AG04450 (cell line): ENCODE results near the gene C20orf204. TPM values are rescaled to one million over a fixed set of nuclear protein-coding genes. Genes with fewer than 3 reads are reported as not detected.

ENCODE experiments used
- CTCF ChIA-PET: fragments of 300-600, 350-600 bp; formaldehyde crosslinking; extraction: SDS; loops from one replicate; lab custom pipeline; 2022; ENCODE audit warnings: antibody characterized with exemption, inconsistent platforms; lab: Charles Lee
- POLR2A ChIA-PET: fragments of 350-600 bp; formaldehyde crosslinking; extraction: SDS; loops from one replicate; lab custom pipeline; 2021; ENCODE audit warnings: antibody characterized with exemption, inconsistent platforms; lab: Yijun Ruan, JAX
- DNase-seq: peaks from one replicate; pipeline ENCODE4 v3.0.0-alpha.2; 2011; ENCODE audit warnings: low read depth, low spot score
- H3K27ac ChIP-seq: one replicate; pipeline ENCODE4 v1.5.1; 2012; ENCODE audit warnings: low read depth, low read length, control low read depth
- H3K27me3 ChIP-seq: one replicate; pipeline ENCODE4 v1.6.0; 2012; ENCODE audit warnings: low read length; ENCODE audit not compliant: control insufficient read depth, insufficient read depth
- H3K4me3 ChIP-seq: 2 replicates; pipeline ENCODE4 v1.5.1; 2011; ENCODE audit warnings: mild to moderate bottlenecking, low read depth, low read length, control low read depth
- H3K9me3 ChIP-seq: 2 replicates; pipeline ENCODE4 v1.5.1; 2012; ENCODE audit warnings: low read length; ENCODE audit not compliant: control insufficient read depth, insufficient read depth
- polyA plus RNA-seq: library from polyadenylated mRNA; depleted of rRNA; stranded (reverse); fragments of >200 nt; gene quantifications from 2 replicates; pipeline ENCODE4 v1.2.3, GENCODE V29; 2011
- TF ChIP-seq, protein P1 (sequence below): IDR thresholded peaks from 2 replicates; pipeline ENCODE4 v1.5.1; 2011; ENCODE audit warnings: low read depth, low read length, control low read depth, inconsistent platforms

C20orf204 gene
- polyA plus RNA-seq, 1 experiment = 0.01 TPM

DNA sequence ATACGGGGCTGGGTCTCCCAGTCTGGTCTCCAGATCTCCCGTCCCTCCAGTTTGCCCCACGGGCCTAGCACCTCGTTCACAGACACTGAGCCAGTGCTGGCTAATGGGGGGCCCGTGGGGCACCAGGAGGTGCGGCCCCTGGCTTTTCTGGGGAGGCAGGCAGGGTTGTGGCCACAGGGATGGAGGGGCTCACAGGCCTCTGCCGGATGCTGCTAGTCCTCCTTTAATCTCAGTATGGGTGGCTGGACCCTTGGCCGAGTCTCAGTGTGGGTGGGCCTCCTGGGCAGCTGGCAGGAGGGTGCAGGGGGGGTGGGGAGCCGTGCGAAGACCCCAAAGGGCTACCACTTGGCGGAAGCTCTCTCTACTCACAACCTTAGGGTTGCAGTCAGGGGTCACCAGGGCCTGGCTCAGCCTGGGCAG lies 15.1 kb downstream of the C20orf204 start:
- ChIA-PET POLR2A (interaction anchor here (1.4 kb wide), 1 partner anchor 12 kb away, joined by 5 read pairs; the partner anchor contains the start of gene TCEA2), CTCF (interaction anchor here (1.1 kb wide), 1 partner anchor 12 kb away, joined by 3 read pairs; no protein-coding TSS in a partner anchor)
- Histone ChIP-seq H3K9me3 (no peaks in the 10 kb centered on the region; the same call in 1 of the 2 replicates), H3K4me3 (no peak overlapping the region), H3K27me3 (peaks cover 52% of the 10 kb centered on the region), H3K27ac (no peak overlapping the region)
- DNase-seq = no peak
- TF ChIP-seq, protein P1, sequence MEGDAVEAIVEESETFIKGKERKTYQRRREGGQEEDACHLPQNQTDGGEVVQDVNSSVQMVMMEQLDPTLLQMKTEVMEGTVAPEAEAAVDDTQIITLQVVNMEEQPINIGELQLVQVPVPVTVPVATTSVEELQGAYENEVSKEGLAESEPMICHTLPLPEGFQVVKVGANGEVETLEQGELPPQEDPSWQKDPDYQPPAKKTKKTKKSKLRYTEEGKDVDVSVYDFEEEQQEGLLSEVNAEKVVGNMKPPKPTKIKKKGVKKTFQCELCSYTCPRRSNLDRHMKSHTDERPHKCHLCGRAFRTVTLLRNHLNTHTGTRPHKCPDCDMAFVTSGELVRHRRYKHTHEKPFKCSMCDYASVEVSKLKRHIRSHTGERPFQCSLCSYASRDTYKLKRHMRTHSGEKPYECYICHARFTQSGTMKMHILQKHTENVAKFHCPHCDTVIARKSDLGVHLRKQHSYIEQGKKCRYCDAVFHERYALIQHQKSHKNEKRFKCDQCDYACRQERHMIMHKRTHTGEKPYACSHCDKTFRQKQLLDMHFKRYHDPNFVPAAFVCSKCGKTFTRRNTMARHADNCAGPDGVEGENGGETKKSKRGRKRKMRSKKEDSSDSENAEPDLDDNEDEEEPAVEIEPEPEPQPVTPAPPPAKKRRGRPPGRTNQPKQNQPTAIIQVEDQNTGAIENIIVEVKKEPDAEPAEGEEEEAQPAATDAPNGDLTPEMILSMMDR = no peak

DNA sequence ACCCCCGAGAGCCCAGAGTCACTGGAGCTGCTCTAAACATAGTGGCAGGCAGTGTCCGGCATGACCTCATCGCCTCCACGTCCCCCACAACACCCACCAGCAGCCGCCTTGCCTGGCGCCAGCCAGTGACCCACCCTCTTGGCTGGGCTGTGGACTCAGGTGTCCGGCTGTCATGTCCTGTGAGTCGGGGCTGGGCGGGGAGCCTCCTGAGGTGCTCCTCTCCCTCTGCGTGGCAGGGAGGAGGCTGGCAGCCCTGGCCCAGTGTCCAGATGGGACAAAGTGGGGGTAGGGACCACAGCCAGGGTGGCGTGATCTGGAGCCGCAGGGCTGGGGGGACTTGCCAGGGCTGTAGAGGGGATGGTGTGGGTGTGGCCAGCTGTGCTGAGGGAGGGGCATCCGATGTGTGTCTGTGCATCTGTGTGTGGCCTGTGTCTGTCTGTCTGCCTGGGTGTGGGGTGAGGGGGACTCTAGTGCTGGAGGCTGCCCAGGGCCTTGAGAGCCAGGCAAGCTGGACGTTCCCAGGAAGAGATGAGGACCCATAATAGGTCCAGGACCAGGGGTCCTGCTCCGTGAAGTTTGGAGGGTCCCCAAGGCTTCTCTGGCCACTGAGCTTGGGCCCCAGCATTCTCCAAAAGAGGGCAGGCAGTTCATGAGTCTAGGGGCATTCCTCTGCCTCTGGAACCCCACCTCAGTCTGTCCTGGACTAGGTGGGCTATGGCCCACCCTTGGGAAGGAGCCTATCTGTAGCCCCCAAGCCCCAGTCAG lies 15.8 kb downstream of the C20orf204 start:
- H3K27me3 ChIP-seq = peaks cover 50% of the 10 kb centered on the region
- ChIA-PET POLR2A (interaction anchor here (0.6 kb wide), 2 partner anchors 73 to 424 kb away, joined by 4 to 7 read pairs; no protein-coding TSS in a partner anchor), CTCF (interaction anchor here (1.3 kb wide), 1 partner anchor 32 kb away, joined by 3 read pairs; no protein-coding TSS in a partner anchor)
- no peak overlapping the region for H3K4me3 ChIP-seq
- DNase-seq = no peak
- H3K9me3 ChIP-seq = no peaks in the 10 kb centered on the region; the same call in 1 of the 2 replicates
- H3K27ac ChIP-seq = no peak overlapping the region
- TF ChIP-seq, protein P1 = no peak

DNA sequence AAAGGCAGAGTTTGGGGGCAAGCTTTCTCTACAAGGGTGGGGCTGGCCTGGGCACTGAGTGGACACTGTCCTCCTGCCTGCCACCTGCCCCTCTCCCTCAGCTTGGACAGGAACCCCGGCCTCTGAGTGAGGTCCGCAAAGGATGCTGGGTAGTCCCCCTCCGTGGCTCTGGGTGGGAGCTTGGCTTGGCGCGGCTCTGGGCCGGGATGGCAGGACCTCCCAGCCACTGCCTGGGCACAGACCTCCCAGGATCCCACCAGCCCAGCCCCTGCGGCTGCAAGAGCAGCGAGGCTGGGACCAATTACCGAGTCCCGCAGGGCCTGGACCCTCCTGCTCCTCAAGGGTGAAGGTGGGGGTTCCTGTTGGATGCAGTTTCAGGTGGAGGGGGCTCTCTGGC lies 16.3 kb downstream of the C20orf204 start:
- Histone ChIP-seq H3K4me3 (no peak overlapping the region), H3K27ac (no peak overlapping the region), H3K27me3 (peaks cover 48% of the 10 kb centered on the region), H3K9me3 (no peaks in the 10 kb centered on the region; the same call in 1 of the 2 replicates)
- no peak for DNase-seq
- ChIA-PET CTCF (interaction anchor here (1.3 kb wide), 1 partner anchor 31 kb away, joined by 3 read pairs; no protein-coding TSS in a partner anchor), POLR2A (interaction anchor here (0.6 kb wide), 2 partner anchors 72 to 424 kb away, joined by 4 to 7 read pairs; no protein-coding TSS in a partner anchor)
- TF ChIP-seq, protein P1 = no peak

DNA sequence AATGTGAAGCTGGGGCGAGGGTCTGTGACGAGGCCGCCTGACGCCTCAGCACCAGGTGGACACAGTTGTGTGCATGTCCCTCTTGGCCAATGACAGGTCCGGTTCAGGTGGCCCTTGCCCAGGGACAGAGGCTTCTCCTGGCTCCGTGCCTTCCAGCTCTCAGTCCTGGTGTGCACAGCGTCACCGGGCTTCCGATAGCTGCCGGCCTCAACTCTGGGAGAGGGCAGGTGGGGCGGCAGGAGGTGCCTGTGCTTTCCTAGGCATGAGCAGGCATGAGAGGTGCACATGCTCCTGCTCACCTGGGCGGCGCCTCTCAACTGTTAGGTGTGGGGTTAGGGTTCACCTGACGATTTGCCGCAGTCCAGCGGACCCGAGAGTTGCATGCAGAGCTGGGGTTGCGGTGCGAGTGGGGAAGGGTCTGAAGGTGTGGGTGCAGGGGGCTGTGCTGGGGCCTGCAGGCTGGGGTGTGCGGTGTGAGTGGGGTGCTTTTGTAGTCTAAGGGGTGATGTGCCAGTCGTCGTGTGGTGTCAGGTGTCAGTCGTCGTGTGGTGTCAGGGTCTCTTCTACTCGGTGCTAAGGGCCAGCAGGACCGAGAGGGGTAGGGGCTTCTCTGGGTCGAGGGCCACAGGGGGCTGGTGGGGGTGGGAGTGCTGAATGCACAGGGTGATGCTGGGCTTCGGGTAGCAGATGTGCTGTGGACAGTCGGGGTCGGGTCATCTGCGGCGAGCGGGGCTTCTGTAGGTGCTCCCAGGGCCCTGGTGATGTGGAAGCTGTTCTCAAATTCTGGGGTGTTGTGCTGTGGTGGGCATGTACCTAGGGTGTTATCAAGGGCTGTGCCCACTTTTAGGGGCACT lies 17.2 kb downstream of the C20orf204 start:
- H3K4me3 ChIP-seq = no peak overlapping the region

More for the DNA sequence above, 17.2 kb downstream of the C20orf204 start:
- ChIA-PET POLR2A (no interaction called here), CTCF (interaction anchor here (1.2 to 1.3 kb wide), 2 partner anchors 14 to 30 kb away, joined by 3 to 4 read pairs; no protein-coding TSS in a partner anchor)
- H3K9me3 ChIP-seq = no peaks in the 10 kb centered on the region; the same call in 1 of the 2 replicates
- H3K27ac ChIP-seq = no peak overlapping the region
- TF ChIP-seq, protein P1 = no peak
- no peak for DNase-seq
- H3K27me3 ChIP-seq = peaks cover 42% of the 10 kb centered on the region
